ENCODE results near the gene SNTA1. TPM values are rescaled to one million over a fixed set of nuclear protein-coding genes. Genes with fewer than 3 reads are reported as not detected.
"Not testable (repeated sequence)": the region's sequence is repeated elsewhere in the genome, so short reads cannot be mapped to it uniquely, and the experiment has no call there.

Gene SNTA1
- total and polyA plus RNA-seq, 2 of the 8 experiments (the other 6 are each of a cell fraction or from before 2014, with no cell fraction given): 4.5 to 8.0 TPM

GRCh38 chr20:33483186-33483585 lies 39.6 kb upstream of the SNTA1 start:
- H3K79me2 ChIP-seq (ENCODE audit: control insufficient read depth in 1 of 2, insufficient read depth in 2 of 2, low read length in 2 of 2); H3K4ac ChIP-seq (replicated peaks; ENCODE audit: insufficient read length, low read depth, low read length); H2BK5ac ChIP-seq (ENCODE audit: low read depth, low read length); H3K4me2 ChIP-seq (ENCODE audit: insufficient read depth in 1 of 2, low read depth in 2 of 2, low read length in 2 of 2); H2BK120ac ChIP-seq (replicated peaks; ENCODE audit: low read depth, low read length); H3K56ac ChIP-seq (replicated peaks; ENCODE audit: insufficient read length, low read depth, low read length); FAIRE-seq; H3K36me3 ChIP-seq (ENCODE audit: control insufficient read depth in 2 of 4, insufficient read depth in 4 of 4, low read length in 3 of 4); H2BK20ac ChIP-seq (ENCODE audit: low read length); H3K23me2 ChIP-seq (ENCODE audit: low read depth, low read length); H3K27me3 ChIP-seq (replicated peaks in 1 of 4; ENCODE audit: control insufficient read depth in 3 of 4, extremely low read depth in 1 of 4, insufficient read depth in 3 of 4, low read length in 3 of 4); CTCF ChIA-PET (ENCODE audit: partially characterized antibody); H3K79me1 ChIP-seq (ENCODE audit: low read depth, low read length); H3K9ac ChIP-seq (replicated peaks in 1 of 4; ENCODE audit: extremely low read depth in 1 of 4, low read depth in 3 of 4, low read length in 3 of 4); H2BK15ac ChIP-seq (ENCODE audit: low read length); H4K20me1 ChIP-seq (replicated peaks in 1 of 2; ENCODE audit: control insufficient read depth in 1 of 2, insufficient read depth in 2 of 2, low read length in 2 of 2); H4K5ac ChIP-seq (ENCODE audit: insufficient read length, low read depth, low read length); H3K27ac ChIP-seq (ENCODE audit: low read depth, low read length); H2AFZ ChIP-seq (ENCODE audit: low read length); DNase-seq (ENCODE audit: low read depth in 1 of 2, low spot score in 2 of 2); H2BK12ac ChIP-seq (ENCODE audit: low read depth, low read length); POLR2A ChIA-PET (ENCODE audit: partially characterized antibody); H3K9me3 ChIP-seq (ENCODE audit: insufficient read depth in 2 of 2, low read depth in 1 of 2, low read length in 1 of 2); H3K18ac ChIP-seq (ENCODE audit: extremely low read depth, low read length); H3K4me3 ChIP-seq (ENCODE audit: extremely low read depth in 1 of 4, insufficient read depth in 2 of 4, low read depth in 3 of 4, low read length in 4 of 4); H4K8ac ChIP-seq (ENCODE audit: extremely low read depth, insufficient read depth, low read length); H3K4me1 ChIP-seq (replicated peaks in 1 of 4; ENCODE audit: control insufficient read depth in 3 of 4, insufficient read depth in 4 of 4, low read length in 3 of 4); H4K91ac ChIP-seq (replicated peaks; ENCODE audit: insufficient read length, low read length); H2AK5ac ChIP-seq (ENCODE audit: low read depth, low read length); H3K14ac ChIP-seq (ENCODE audit: insufficient read length); H3K23ac ChIP-seq (ENCODE audit: insufficient read length): not testable (repeated sequence)
- WGBS, 2 experiments (ENCODE audit: extremely low coverage in 1 of 2, insufficient coverage in 1 of 2, insufficient read length in 1 of 2, insufficient replicate concordance in 2 of 2, low coverage in 1 of 2, low lambda C conversion rate in 2 of 2, missing lambda C conversion rate in 1 of 2): 97% methylated on average over 5 of the region's 5 CpGs; no CpG with 5 or more reads in 1 of the 2 experiments

Data from H1 (cell line).